ENCODE results near the gene IGFBP5. TPM values are rescaled to one million over a fixed set of nuclear protein-coding genes. Genes with fewer than 3 reads are reported as not detected.
A peak's percentile ranks its signal among the peaks of the same experiment; 100 is the strongest.

The IGFBP5 gene
- total RNA-seq, 2 experiments from 2014 or later, result 0.08 to 0.14 TPM

GRCh38 chr2:216633616-216634369 is 61.6 kb downstream of the IGFBP5 start:
- ATAC-seq (ENCODE audit: low read depth) (peak; percentile 32), DNase-seq (peak; percentile 55)
- Mint-ChIP-seq H3K36me3 (peaks cover 11% of the 10 kb centered on the region), H3K27me3 (peaks cover 68% of the 10 kb centered on the region), H3K27ac (peak overlapping the region; percentile 18), H3K4me3 (peak overlapping the region; percentile 87), H3K4me1 (peaks cover 32% of the 10 kb centered on the region), H3K9me3 (no peaks in the 10 kb centered on the region)
- POLR2A ChIA-PET, result no interaction called here

- peak; percentile 68 for DNase-seq
- peaks cover 32% of the 10 kb centered on the region for H3K4me1 Mint-ChIP-seq
- peak within 1 kb of the TSS; percentile 89 for H3K4me3 Mint-ChIP-seq
- POLR2A ChIA-PET, result no interaction called here
- H3K27me3 Mint-ChIP-seq, result peaks cover 73% of the 10 kb centered on the region
- peaks cover 11% of the 10 kb centered on the region for H3K36me3 Mint-ChIP-seq
- H3K9me3 Mint-ChIP-seq, result no peaks in the 10 kb centered on the region
- H3K27ac Mint-ChIP-seq, result peak within 1 kb of the TSS; percentile 77
- ATAC-seq (ENCODE audit: low read depth), result peak; percentile 79
Observed at GRCh38 chr2:216632952-216633615, 62.3 kb downstream of the IGFBP5 start, which contains the start of gene IGFBP2. Gene IGFBP2 (plus strand): TSS chr2:216633420. CDS start chr2:216633524, 104 bp downstream.

- Mint-ChIP-seq H3K27ac (peak overlapping the region; percentile 77), H3K9me3 (no peaks in the 10 kb centered on the region)
- no peak for ATAC-seq (ENCODE audit: low read depth)
Observed at GRCh38 chr2:216632346-216632951, 62.9 kb downstream of the IGFBP5 start.

GRCh38 chr2:216629784-216630183 is 65.6 kb downstream of the IGFBP5 start:
- H3K27me3 Mint-ChIP-seq, result peaks cover 66% of the 10 kb centered on the region
- H3K36me3 Mint-ChIP-seq, result no peaks in the 10 kb centered on the region
- POLR2A ChIA-PET, result no interaction called here
- no peak overlapping the region for H3K27ac Mint-ChIP-seq
- ATAC-seq (ENCODE audit: low read depth), result no peak
- no peak for DNase-seq
- no peak overlapping the region for H3K4me3 Mint-ChIP-seq
- no peaks in the 10 kb centered on the region for H3K9me3 Mint-ChIP-seq
- H3K4me1 Mint-ChIP-seq, result peaks cover 14% of the 10 kb centered on the region

More at GRCh38 chr2:216632346-216632951, 62.9 kb downstream of the IGFBP5 start:
- POLR2A ChIA-PET, result interaction anchor here (0.8 kb wide), 1 partner anchor 12 kb away, joined by 4 read pairs; no protein-coding TSS in a partner anchor
- Mint-ChIP-seq H3K4me3 (peak overlapping the region; percentile 89), H3K27me3 (peaks cover 74% of the 10 kb centered on the region), H3K4me1 (peaks cover 30% of the 10 kb centered on the region), H3K36me3 (peaks cover 8% of the 10 kb centered on the region)
- DNase-seq, result no peak

GRCh38 chr2:216626875-216627245 is 68.5 kb downstream of the IGFBP5 start:
- Mint-ChIP-seq H3K4me3 (no peak overlapping the region), H3K9me3 (no peaks in the 10 kb centered on the region), H3K27ac (no peak overlapping the region), H3K36me3 (no peaks in the 10 kb centered on the region), H3K27me3 (peaks cover 47% of the 10 kb centered on the region), H3K4me1 (no peaks in the 10 kb centered on the region)
- no peak for ATAC-seq (ENCODE audit: low read depth)
- POLR2A ChIA-PET, result no interaction called here
- no peak for DNase-seq

GRCh38 chr2:216626168-216626874 is 69.0 kb downstream of the IGFBP5 start:
- Mint-ChIP-seq H3K27me3 (peaks cover 42% of the 10 kb centered on the region), H3K9me3 (no peaks in the 10 kb centered on the region), H3K27ac (no peak overlapping the region), H3K36me3 (no peaks in the 10 kb centered on the region), H3K4me3 (no peak overlapping the region), H3K4me1 (no peaks in the 10 kb centered on the region)
- POLR2A ChIA-PET, result no interaction called here
- no peak for DNase-seq
- no peak for ATAC-seq (ENCODE audit: low read depth)

- peaks cover 29% of the 10 kb centered on the region for H3K27me3 Mint-ChIP-seq
- H3K36me3 Mint-ChIP-seq, result no peaks in the 10 kb centered on the region
- no peak for DNase-seq
- POLR2A ChIA-PET, result no interaction called here
- no peak for ATAC-seq (ENCODE audit: low read depth)
- H3K27ac Mint-ChIP-seq, result no peak overlapping the region
- H3K4me3 Mint-ChIP-seq, result no peak overlapping the region
- H3K4me1 Mint-ChIP-seq, result peaks cover 9% of the 10 kb centered on the region
- no peaks in the 10 kb centered on the region for H3K9me3 Mint-ChIP-seq
Observed at GRCh38 chr2:216624251-216624650, 71.1 kb downstream of the IGFBP5 start.

- no peak overlapping the region for H3K4me3 Mint-ChIP-seq
- no peak overlapping the region for H3K27ac Mint-ChIP-seq
- H3K36me3 Mint-ChIP-seq, result no peaks in the 10 kb centered on the region
- H3K9me3 Mint-ChIP-seq, result no peaks in the 10 kb centered on the region
- POLR2A ChIA-PET, result no interaction called here
- H3K4me1 Mint-ChIP-seq, result peaks cover 17% of the 10 kb centered on the region
- peaks cover 16% of the 10 kb centered on the region for H3K27me3 Mint-ChIP-seq
- ATAC-seq (ENCODE audit: low read depth) (no peak), DNase-seq (no peak)
Observed at GRCh38 chr2:216622526-216622925, 72.8 kb downstream of the IGFBP5 start.

Other genes with a start within 250 kb of the IGFBP5 start
- 1,000 to 10,000 TPM; 2,315 to 2,375 TPM for gene RPL37A, start 196.7 kb downstream of the IGFBP5 start, total RNA-seq
- gene IGFBP2, start 62.1 kb downstream of the IGFBP5 start, total RNA-seq, result 100 to 1,000 TPM in 1 of 2 experiments, 10 to 100 TPM in 1; 97.3 to 115 TPM
- gene TNP1, start 164.5 kb upstream of the IGFBP5 start, total RNA-seq, result not detected